Renal cortex interstitium (tissue), 11 donors: ENCODE data around the gene NAT16. TPM values are rescaled to one million over a fixed set of nuclear protein-coding genes. Genes with fewer than 3 reads are reported as not detected.
"Not testable (repeated sequence)": the region's sequence is repeated elsewhere in the genome, so short reads cannot be mapped to it uniquely, and the experiment has no call there.

Source experiments
- DNase-seq, 11 donors: peaks; one replicate each; pipeline ENCODE4 v3.0.0-alpha.2; 2013; ENCODE audit warnings: low read depth in 9 of 11, low spot score in 4 of 11; ENCODE audit errors: extremely low read depth in 1 of 11
- polyA plus RNA-seq, 3 donors: library from polyadenylated mRNA; unstranded; fragments of 120-200 nt; gene quantifications; one replicate each; pipeline ENCODE4 v1.2.1, GENCODE V29; 2013; ENCODE audit not compliant: insufficient read length in 3 of 3

Gene NAT16
- polyA plus RNA-seq, 3 donors = 0.06 to 0.08 TPM; not detected in 1

- DNase-seq = not testable (repeated sequence)
Measured at GRCh38 chr7:101203740-101204738, 23.9 kb upstream of the NAT16 start.

GRCh38 chr7:101202603-101202918, 22.5 kb upstream of the NAT16 start:
- DNase-seq = no peak

GRCh38 chr7:101201695-101202602, 21.9 kb upstream of the NAT16 start:
- no peak for DNase-seq

GRCh38 chr7:101200862-101201599, 20.9 kb upstream of the NAT16 start, which contains the start of gene MOGAT3:
Gene MOGAT3, minus strand, starts transcription at chr7:101201036. Its CDS starts 182 bp downstream, at chr7:101200854.
- no peak for DNase-seq

GRCh38 chr7:101200504-101200861, 20.4 kb upstream of the NAT16 start:
- DNase-seq = no peak

GRCh38 chr7:101199522-101199921, 19.4 kb upstream of the NAT16 start:
- not testable (repeated sequence) for DNase-seq

GRCh38 chr7:101198476-101198875, 18.4 kb upstream of the NAT16 start:
- no peak for DNase-seq

GRCh38 chr7:101197991-101198390, 17.9 kb upstream of the NAT16 start:
- DNase-seq = no peak

GRCh38 chr7:101195884-101196283, 15.8 kb upstream of the NAT16 start:
- no peak for DNase-seq

- no peak for DNase-seq
Measured at GRCh38 chr7:101189109-101189508, 9.0 kb upstream of the NAT16 start.

- no peak for DNase-seq
Measured at GRCh38 chr7:101186844-101187428, 6.8 kb upstream of the NAT16 start.

- DNase-seq = no peak
Measured at GRCh38 chr7:101186194-101186593, 6.1 kb upstream of the NAT16 start.

GRCh38 chr7:101185258-101185839, 5.3 kb upstream of the NAT16 start:
- DNase-seq = no peak

- no peak for DNase-seq
Measured at GRCh38 chr7:101179713-101180112, 380 bp downstream of the NAT16 start.

- DNase-seq = no peak
Measured at GRCh38 chr7:101179117-101179516, 976 bp downstream of the NAT16 start.

GRCh38 chr7:101177644-101178043, 2.4 kb downstream of the NAT16 start:
- no peak for DNase-seq

GRCh38 chr7:101175664-101176063, 4.4 kb downstream of the NAT16 start:
- no peak for DNase-seq

- no peak for DNase-seq
Measured at GRCh38 chr7:101174322-101174854, 5.7 kb downstream of the NAT16 start.
